ENCODE data around the gene HPCA.

Gene HPCA

GRCh38 chr1:32886004-32886827 lies at the start of gene HPCA:
HPCA (plus strand) TSS chr1:32886491; CDS start chr1:32888899, 2,408 bp downstream.
- DNase-seq: peak in 2 of 6 experiments; percentile 4 to 12

GRCh38 chr1:32848354-32849063 lies 37.8 kb upstream of the HPCA start:
- DNase-seq: no peak

- DNase-seq: no peak
These were observed 30.3 kb upstream of the HPCA start for GRCh38 chr1:32855861-32856617.

GRCh38 chr1:32858136-32858535 lies 28.2 kb upstream of the HPCA start:
- no peak for DNase-seq

DNA sequence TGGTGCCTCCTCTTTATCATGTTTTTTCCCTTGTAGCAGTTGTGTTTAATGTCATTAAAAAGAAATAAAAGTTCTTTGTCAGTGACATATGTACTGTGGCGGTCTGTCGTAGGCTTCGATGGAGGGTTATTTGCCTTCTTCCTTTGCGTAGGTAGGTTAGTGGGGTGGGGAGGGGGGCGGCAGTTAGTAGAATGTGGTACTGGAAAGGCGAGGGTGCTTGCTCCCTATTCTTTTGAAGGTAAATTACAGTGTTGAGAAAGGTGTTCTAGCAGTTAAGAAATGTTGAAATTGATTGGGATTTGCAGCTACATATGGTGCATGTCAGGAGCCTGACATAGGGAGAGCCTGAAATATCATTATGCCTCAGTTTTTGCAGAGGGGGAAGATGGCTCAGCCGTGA lies 27.5 kb upstream of the HPCA start:
- DNase-seq: no peak

DNA sequence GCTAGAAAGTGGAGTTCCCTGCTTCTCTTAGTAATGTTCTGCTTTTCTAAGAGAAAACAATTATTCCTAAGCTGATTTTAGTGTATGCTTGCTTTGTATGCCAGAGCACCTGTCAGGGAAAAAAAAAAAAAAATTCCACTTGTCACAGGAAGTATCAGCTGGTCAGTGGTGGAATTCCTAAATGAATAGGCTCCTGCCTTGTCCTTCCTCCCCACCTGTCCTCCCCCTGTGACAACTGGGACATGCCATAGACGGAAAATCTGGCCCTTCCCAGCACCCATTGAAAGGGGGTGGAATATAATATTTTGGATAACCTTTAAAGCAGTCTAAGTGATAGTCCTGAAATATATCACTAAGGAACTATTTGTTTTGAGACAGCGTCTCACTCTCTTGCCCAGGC lies 26.4 kb upstream of the HPCA start:
- DNase-seq: no peak

DNA sequence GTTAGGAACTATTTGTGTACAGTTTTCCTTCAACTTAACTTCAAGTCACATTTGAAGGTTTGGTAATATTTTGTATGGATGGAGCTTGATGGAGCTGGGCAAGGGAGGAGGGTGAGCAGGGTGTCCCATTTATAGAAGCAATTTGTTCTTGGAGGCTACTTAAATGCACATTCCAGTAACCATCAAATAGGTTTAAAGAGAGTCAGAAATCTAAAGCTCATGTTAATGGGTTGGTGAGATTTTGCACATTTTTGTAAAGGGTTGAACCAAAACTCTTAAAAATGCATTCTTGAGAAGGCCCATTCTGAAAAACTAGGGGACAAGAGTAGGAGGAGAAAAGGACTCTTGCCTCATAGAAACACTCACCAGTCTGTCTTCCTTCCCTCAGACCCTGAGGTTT lies 25.7 kb upstream of the HPCA start:
- no peak for DNase-seq

- DNase-seq: no peak
These were observed 24.2 kb upstream of the HPCA start for GRCh38 chr1:32861904-32862695.

DNA sequence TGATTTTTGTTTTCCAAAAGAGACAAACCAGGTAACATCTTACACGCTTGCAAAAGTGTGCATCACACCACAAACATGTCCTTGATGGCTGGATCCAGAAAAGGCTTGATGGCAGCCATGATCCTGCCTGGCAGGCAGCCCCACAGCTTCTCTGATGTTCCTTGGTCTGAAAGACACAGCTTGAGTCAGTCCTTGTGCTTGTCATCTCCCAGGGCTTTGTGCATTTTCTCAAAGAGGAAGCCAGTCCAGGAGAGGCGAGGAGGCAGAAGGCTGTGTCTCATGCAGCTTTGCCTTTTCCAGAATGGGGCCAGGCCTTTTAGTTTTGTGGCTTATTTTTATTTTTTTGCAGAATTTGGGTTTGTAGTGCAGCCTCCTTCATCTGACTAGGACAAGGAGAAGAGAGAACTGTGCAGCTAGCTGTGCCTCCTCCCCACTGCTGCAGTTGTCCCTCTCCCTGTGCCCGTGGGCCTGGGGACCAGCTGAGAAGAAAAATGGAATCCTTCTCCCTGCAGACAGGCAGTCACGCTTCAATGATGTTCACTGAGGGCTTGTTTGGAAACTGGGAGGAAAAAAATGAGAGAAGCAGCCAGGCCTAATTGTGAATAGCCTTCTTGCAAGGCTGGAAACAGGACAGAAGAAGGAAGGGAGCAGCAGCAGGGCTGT lies 22.9 kb upstream of the HPCA start:
- DNase-seq: no peak

GRCh38 chr1:32863881-32864245 lies 22.4 kb upstream of the HPCA start:
- no peak for DNase-seq

- DNase-seq: no peak
These were observed 21.8 kb upstream of the HPCA start for GRCh38 chr1:32864375-32865019.

- DNase-seq: no peak
These were observed 20.5 kb upstream of the HPCA start for GRCh38 chr1:32865639-32866405.

- no peak for DNase-seq
These were observed 19.1 kb upstream of the HPCA start for GRCh38 chr1:32867151-32867550.

- no peak for DNase-seq
These were observed 18.6 kb upstream of the HPCA start for GRCh38 chr1:32867671-32868070.

GRCh38 chr1:32868085-32868484 lies 18.2 kb upstream of the HPCA start:
- DNase-seq: no peak

- no peak for DNase-seq
These were observed 17.4 kb upstream of the HPCA start for GRCh38 chr1:32868806-32869455.

GRCh38 chr1:32869923-32870614 lies 16.2 kb upstream of the HPCA start:
- DNase-seq: no peak

DNA sequence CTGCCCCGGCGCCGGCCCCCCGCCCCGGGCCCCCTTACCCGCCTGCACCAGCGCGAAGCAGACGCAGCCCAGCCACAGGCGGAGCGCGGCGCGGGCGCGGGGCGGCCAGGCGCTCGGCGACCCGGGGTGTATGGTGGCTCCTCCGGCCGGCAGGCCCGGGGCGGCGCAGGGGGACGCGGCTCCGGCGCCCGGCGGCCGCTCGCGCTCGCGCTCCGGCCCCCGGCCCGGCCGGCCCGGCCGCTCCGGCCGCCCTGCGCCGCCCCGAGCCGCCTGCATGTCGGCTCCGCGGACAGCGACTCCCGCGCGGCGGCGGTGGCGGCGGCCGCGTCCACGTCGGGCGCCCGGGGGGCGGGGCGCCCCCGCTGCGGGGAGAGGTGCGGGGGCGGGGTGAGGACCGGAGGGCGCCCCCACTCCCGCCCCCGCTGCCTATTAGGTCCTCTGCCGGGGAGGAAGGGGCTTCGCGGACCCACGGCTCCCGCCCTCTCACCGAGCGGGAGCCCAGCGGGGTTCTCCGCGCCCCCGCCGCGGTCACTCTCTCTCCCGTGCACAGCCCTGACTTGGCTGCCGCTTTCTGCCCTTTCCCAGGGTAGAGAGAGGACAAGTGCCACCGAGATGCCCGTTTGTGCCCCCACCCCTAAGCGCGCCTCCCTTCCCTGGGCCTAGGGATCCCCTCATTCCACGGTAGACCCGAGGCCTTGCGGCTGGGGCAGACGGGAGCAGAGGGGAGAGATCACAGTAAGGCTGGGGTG lies 15.5 kb upstream of the HPCA start, which contains the start of gene FNDC5:
TSS of gene FNDC5 (minus strand) at position 298 of the 749 bp plus-strand sequence.
- no peak for DNase-seq
